B cell (primary cell): ENCODE measurements around the gene CDK12.

ENCODE experiments used
- EZH2 ChIP-seq: IDR thresholded peaks from 2 replicates; pipeline ENCODE4 v1.6.1; 2012; ENCODE audit warnings: borderline replicate concordance, low read depth, mild to moderate bottlenecking, moderate library complexity, low read length; ENCODE audit not compliant: insufficient read depth, poor library complexity, severe bottlenecking
- TF ChIP-seq, protein P1 (sequence below): fragments of 200-600 bp; IDR thresholded peaks from one replicate; pipeline ENCODE4 v1.8.0; 2022; ENCODE audit warnings: antibody characterized with exemption, mild to moderate bottlenecking

DNA sequence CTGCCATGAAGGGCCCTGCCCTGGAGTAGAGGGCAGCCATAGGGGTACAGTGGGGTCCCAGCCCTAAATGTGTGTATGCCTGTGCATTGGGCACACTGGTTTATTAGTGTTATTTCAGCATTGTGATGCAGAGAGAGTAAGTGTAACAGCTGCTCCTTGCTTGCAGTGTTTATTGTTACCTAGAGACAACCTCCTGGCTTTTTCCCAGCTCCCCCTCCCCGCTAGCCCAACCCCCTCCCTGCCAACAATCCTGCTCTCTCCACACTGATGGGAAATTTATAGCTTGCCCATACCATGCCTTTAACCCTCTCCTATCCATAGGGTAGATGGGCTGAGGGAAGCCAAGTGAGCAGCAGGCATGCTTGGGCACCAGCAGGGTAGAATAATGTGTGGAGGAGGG lies 95.1 kb downstream of the CDK12 start:
- TF ChIP-seq, protein P1, sequence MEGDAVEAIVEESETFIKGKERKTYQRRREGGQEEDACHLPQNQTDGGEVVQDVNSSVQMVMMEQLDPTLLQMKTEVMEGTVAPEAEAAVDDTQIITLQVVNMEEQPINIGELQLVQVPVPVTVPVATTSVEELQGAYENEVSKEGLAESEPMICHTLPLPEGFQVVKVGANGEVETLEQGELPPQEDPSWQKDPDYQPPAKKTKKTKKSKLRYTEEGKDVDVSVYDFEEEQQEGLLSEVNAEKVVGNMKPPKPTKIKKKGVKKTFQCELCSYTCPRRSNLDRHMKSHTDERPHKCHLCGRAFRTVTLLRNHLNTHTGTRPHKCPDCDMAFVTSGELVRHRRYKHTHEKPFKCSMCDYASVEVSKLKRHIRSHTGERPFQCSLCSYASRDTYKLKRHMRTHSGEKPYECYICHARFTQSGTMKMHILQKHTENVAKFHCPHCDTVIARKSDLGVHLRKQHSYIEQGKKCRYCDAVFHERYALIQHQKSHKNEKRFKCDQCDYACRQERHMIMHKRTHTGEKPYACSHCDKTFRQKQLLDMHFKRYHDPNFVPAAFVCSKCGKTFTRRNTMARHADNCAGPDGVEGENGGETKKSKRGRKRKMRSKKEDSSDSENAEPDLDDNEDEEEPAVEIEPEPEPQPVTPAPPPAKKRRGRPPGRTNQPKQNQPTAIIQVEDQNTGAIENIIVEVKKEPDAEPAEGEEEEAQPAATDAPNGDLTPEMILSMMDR, result no peak
- TF ChIP-seq EZH2, result no peak
